ENCODE measurements around the gene FOXL2. TPM values are rescaled to one million over a fixed set of nuclear protein-coding genes. Genes with fewer than 3 reads are reported as not detected.

The FOXL2 gene
- total and polyA plus RNA-seq, 2 of the 13 experiments (the other 11 are each of a cell fraction or from before 2014, with no cell fraction given), result not detected

DNA sequence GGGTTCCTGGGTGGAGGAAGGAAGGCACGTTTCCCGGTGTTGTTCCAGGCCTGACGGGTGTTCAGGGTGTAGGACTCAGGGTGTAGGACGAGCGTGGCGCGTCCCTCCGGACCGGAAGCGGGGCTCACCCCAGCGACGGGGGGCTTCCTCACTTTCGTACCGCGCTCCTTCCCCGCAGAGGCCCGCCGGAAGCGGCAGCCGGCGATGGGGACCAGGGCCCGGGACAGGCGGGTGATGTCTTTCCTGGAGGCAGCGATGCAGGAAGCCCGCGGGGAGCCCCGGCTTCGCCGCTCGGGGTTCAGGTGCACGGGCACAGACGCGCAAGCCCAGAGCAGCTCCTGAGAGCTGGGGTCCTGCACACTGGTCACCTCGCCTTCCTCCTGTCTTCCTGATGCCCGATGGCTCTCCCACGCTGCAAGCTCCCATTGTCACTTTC lies 13.5 kb upstream of the FOXL2 start:
- H3K27ac ChIP-seq (ENCODE audit: extremely low read length, insufficient read depth, low read length), result no peak overlapping the region
- peaks cover 3 to 41% of the 10 kb centered on the region in 2 experiments; a peak in 4 of 5 replicates for H3K27me3 ChIP-seq (ENCODE audit: control insufficient read depth in 1 of 2, insufficient read depth in 2 of 2, low read length in 2 of 2)
- POLR2A ChIA-PET, result no interaction called here
- 0 out of 2 replicates have a peak, but pooled peaks cover 12% of the 10 kb centered on the region for H3K4me1 ChIP-seq (ENCODE audit: insufficient read depth, low read length)
- H2AFZ ChIP-seq (ENCODE audit: low read length), result no peak overlapping the region
- H3K9ac ChIP-seq (ENCODE audit: insufficient read depth, low read depth, low read length), result no peak overlapping the region
- no peaks in the 10 kb centered on the region for H3K9me3 ChIP-seq (ENCODE audit: low read length)
- BruUV-seq (replicated peaks), result no TSS peak
- DNase-seq (ENCODE audit: low spot score) (no peak), FAIRE-seq (no peak), ATAC-seq (no peak; the same call in 2 of the 3 replicates)
- peak overlapping the region; percentile 47 for H3K4me2 ChIP-seq (ENCODE audit: low read depth, low read length)
- no peaks in the 10 kb centered on the region for H4K20me1 ChIP-seq (ENCODE audit: insufficient read depth, low read length)
- TF ChIP-seq, protein P1, sequence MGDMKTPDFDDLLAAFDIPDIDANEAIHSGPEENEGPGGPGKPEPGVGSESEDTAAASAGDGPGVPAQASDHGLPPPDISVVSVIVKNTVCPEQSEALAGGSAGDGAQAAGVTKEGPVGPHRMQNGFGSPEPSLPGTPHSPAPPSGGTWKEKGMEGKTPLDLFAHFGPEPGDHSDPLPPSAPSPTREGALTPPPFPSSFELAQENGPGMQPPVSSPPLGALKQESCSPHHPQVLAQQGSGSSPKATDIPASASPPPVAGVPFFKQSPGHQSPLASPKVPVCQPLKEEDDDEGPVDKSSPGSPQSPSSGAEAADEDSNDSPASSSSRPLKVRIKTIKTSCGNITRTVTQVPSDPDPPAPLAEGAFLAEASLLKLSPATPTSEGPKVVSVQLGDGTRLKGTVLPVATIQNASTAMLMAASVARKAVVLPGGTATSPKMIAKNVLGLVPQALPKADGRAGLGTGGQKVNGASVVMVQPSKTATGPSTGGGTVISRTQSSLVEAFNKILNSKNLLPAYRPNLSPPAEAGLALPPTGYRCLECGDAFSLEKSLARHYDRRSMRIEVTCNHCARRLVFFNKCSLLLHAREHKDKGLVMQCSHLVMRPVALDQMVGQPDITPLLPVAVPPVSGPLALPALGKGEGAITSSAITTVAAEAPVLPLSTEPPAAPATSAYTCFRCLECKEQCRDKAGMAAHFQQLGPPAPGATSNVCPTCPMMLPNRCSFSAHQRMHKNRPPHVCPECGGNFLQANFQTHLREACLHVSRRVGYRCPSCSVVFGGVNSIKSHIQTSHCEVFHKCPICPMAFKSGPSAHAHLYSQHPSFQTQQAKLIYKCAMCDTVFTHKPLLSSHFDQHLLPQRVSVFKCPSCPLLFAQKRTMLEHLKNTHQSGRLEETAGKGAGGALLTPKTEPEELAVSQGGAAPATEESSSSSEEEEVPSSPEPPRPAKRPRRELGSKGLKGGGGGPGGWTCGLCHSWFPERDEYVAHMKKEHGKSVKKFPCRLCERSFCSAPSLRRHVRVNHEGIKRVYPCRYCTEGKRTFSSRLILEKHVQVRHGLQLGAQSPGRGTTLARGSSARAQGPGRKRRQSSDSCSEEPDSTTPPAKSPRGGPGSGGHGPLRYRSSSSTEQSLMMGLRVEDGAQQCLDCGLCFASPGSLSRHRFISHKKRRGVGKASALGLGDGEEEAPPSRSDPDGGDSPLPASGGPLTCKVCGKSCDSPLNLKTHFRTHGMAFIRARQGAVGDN (CRISPR knock-in tag; IDR thresholded peaks at IDR 0.05), result peak; percentile 31; the same call in 1 of the 2 replicates
- peak; percentile 55; the same call in 1 of the 2 replicates for TF ChIP-seq GABPB1 (CRISPR knock-in tag; IDR thresholded peaks at IDR 0.05)
- TF ChIP-seq, protein P2, sequence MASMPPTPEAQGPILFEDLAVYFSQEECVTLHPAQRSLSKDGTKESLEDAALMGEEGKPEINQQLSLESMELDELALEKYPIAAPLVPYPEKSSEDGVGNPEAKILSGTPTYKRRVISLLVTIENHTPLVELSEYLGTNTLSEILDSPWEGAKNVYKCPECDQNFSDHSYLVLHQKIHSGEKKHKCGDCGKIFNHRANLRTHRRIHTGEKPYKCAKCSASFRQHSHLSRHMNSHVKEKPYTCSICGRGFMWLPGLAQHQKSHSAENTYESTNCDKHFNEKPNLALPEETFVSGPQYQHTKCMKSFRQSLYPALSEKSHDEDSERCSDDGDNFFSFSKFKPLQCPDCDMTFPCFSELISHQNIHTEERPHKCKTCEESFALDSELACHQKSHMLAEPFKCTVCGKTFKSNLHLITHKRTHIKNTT (CRISPR knock-in tag; IDR thresholded peaks at IDR 0.05), result no peak
- no peaks in the 10 kb centered on the region for H3K79me2 ChIP-seq (ENCODE audit: insufficient read depth, low read length)
- peak overlapping the region in 1 of 3 experiments; percentile 23; a peak in 1 of 6 replicates for H3K4me3 ChIP-seq (replicated peaks in 1 of 3; ENCODE audit: insufficient read depth in 1 of 3, low read depth in 2 of 3, low read length in 3 of 3)
- in situ Hi-C loops (cut with HindIII; ENCODE audit: extremely low pct_ligation_motif_present, low pct_unique_long_range_greater_than_20kb), result no loop called here
- CTCF ChIA-PET (ENCODE audit: low intra/inter-chr PET ratio, low total read pairs), result no interaction called here
- 10% methylated on average over 3 of the region's 36 CpGs for whole genome bisulfite sequencing (ENCODE audit: low lambda C conversion rate)
- intact Hi-C loops (cut with micrococcal nuclease; ENCODE audit: unreplicated experiment), result no loop called here
- no peaks in the 10 kb centered on the region for H3K36me3 ChIP-seq (replicated peaks in 1 of 2; ENCODE audit: control insufficient read depth in 1 of 2, insufficient read depth in 2 of 2, low read length in 2 of 2)
